K562 (cell line): ENCODE data around the gene NR2F6. TPM values are rescaled to one million over a fixed set of nuclear protein-coding genes. Genes with fewer than 3 reads are reported as not detected.
A peak's percentile ranks its signal among the peaks of the same experiment; 100 is the strongest.

Experiments used
- ARID2 ChIP-seq: fragments of 450-650 bp; IDR thresholded peaks from 2 replicates; pipeline ENCODE4 v1.6.1; 2017; ENCODE audit warnings: antibody characterized with exemption, mild to moderate bottlenecking
- DEAF1 ChIP-seq: fragments of 450-650 bp; formaldehyde crosslinking; IDR thresholded peaks from 2 replicates; pipeline ENCODE4 v1.4.0; 2020; ENCODE audit warnings: mild to moderate bottlenecking, moderate library complexity
- ELK3 ChIP-seq: fragments of 450-650 bp; formaldehyde crosslinking; IDR thresholded peaks from 2 replicates; pipeline ENCODE4 v1.4.0; 2020; ENCODE audit warnings: mild to moderate bottlenecking
- RBFOX2 ChIP-seq: fragments of 200-400 bp; formaldehyde crosslinking; IDR thresholded peaks from 2 replicates; pipeline ENCODE4 v1.6.1; 2017; ENCODE audit warnings: low read depth, mild to moderate bottlenecking, low read length, moderate library complexity
- SAFB2 ChIP-seq: fragments of 200-400 bp; formaldehyde crosslinking; IDR thresholded peaks from 2 replicates; pipeline ENCODE4 v1.6.1; 2018; ENCODE audit warnings: borderline replicate concordance, low read length, low read depth, moderate library complexity; ENCODE audit not compliant: severe bottlenecking
- TRIM25 ChIP-seq: fragments of 450-650 bp; IDR thresholded peaks from 2 replicates; pipeline ENCODE4 v1.7.0; 2016; ENCODE audit warnings: borderline replicate concordance
- ZNF184 ChIP-seq: sonication (generic); formaldehyde crosslinking; IDR thresholded peaks from 2 replicates; pipeline ENCODE4 v1.5.0; 2020; ENCODE audit warnings: missing genetic modification reagents
- ZNF398 ChIP-seq: fragments of 250-450 bp; sonication (Bioruptor Pico); IDR thresholded peaks from 2 replicates; pipeline ENCODE4 v1.8.0; 2021; ENCODE audit warnings: moderate library complexity, mild to moderate bottlenecking, inconsistent platforms
- ZNF41 ChIP-seq: fragments of 250-450 bp; sonication (Bioruptor Pico); conservative IDR thresholded peaks from 2 replicates; pipeline ENCODE4 v1.4.0; 2020; ENCODE audit warnings: mild to moderate bottlenecking
- polyA plus RNA-seq, 8 experiments: library from polyadenylated mRNA; depleted of rRNA in 4 of 8; stranded (reverse) in 5 of 8; unstranded in 3 of 8; fragments of >200 nt; fragmentation: Nextera tagmentation in 2 of 8; fragmentation: Illumina TruSeq in 1 of 8; extraction: Ambion mirVana in 2 of 8; extraction: Trizol in 1 of 8; gene quantifications; 2 replicates each; pipeline versions ENCODE4 v1.2.1 to v1.2.3, GENCODE V29; 2011 to 2014; ENCODE audit warnings: inconsistent platforms in 1 of 8, missing spikeins in 1 of 8
- total RNA-seq, 7 experiments: library from RNA; depleted of rRNA in 6 of 7; stranded (reverse); fragments of >200 nt in 6 of 7; fragmentation: Illumina TruSeq in 2 of 7; extraction: Trizol in 2 of 7; gene quantifications; 2 replicates each; pipeline versions ENCODE4 v1.2.1 to v1.2.3, GENCODE V29; 2011 to 2021; ENCODE audit warnings: low replicate concordance in 1 of 7
- TF ChIP-seq, protein P1 (sequence below), 2 experiments: fragments of 450-650 bp; formaldehyde crosslinking in 1 of 2; IDR thresholded peaks; 2 replicates each; pipeline versions ENCODE4 v1.4.0 to v1.6.1; 2014 to 2020; ENCODE audit warnings: mild to moderate bottlenecking in 2 of 2, borderline replicate concordance in 1 of 2, low read depth in 1 of 2

The NR2F6 gene
- total and polyA plus RNA-seq, 9 of the 15 experiments (the other 6 are each of a cell fraction or from before 2014, with no cell fraction given) = 0.76 to 97.5 (median 18.8) TPM

GRCh38 chr19:17246681-17247425 lies 1.1 kb upstream of the NR2F6 start (continued):
- TF ChIP-seq, protein P1, sequence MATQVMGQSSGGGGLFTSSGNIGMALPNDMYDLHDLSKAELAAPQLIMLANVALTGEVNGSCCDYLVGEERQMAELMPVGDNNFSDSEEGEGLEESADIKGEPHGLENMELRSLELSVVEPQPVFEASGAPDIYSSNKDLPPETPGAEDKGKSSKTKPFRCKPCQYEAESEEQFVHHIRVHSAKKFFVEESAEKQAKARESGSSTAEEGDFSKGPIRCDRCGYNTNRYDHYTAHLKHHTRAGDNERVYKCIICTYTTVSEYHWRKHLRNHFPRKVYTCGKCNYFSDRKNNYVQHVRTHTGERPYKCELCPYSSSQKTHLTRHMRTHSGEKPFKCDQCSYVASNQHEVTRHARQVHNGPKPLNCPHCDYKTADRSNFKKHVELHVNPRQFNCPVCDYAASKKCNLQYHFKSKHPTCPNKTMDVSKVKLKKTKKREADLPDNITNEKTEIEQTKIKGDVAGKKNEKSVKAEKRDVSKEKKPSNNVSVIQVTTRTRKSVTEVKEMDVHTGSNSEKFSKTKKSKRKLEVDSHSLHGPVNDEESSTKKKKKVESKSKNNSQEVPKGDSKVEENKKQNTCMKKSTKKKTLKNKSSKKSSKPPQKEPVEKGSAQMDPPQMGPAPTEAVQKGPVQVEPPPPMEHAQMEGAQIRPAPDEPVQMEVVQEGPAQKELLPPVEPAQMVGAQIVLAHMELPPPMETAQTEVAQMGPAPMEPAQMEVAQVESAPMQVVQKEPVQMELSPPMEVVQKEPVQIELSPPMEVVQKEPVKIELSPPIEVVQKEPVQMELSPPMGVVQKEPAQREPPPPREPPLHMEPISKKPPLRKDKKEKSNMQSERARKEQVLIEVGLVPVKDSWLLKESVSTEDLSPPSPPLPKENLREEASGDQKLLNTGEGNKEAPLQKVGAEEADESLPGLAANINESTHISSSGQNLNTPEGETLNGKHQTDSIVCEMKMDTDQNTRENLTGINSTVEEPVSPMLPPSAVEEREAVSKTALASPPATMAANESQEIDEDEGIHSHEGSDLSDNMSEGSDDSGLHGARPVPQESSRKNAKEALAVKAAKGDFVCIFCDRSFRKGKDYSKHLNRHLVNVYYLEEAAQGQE (IDR thresholded peaks at IDR 0.05; ENCODE audit: borderline replicate concordance) = no peak
- TF ChIP-seq, protein P1 (CRISPR knock-in tag; IDR thresholded peaks at IDR 0.05; ENCODE audit: low read depth) = no peak
- TF ChIP-seq DEAF1 (CRISPR knock-in tag) = no peak
- TF ChIP-seq ZNF398 (CRISPR knock-in tag) = no peak
- TF ChIP-seq SAFB2 = no peak
- peak; percentile 10; the same call in 1 of the 2 replicates for TF ChIP-seq RBFOX2
- no peak for TF ChIP-seq ARID2
- no peak for TF ChIP-seq TRIM25
- TF ChIP-seq ELK3 (CRISPR knock-in tag) = no peak
- no peak for TF ChIP-seq ZNF41
- TF ChIP-seq ZNF184 (CRISPR knock-in tag) = no peak
